GM23338 (cell line): ENCODE data around the gene PSORS1C1. TPM values are rescaled to one million over a fixed set of nuclear protein-coding genes. Genes with fewer than 3 reads are reported as not detected.

ENCODE experiments used
- ATAC-seq: fragments of 200-7000 bp; cut with Tn5 transposase; 3 replicates; pipeline ENCODE4 v1.9.1; 2020
- DNase-seq: peaks from one replicate; pipeline ENCODE4 v3.0.0-alpha.2; 2015; ENCODE audit warnings: low spot score
- H2AFZ ChIP-seq: fragments of 200-600 bp; sonication (generic); 2 replicates; pipeline ENCODE4 v1.8.0; 2016; ENCODE audit warnings: antibody characterized with exemption, mild to moderate bottlenecking, moderate library complexity
- H3F3A ChIP-seq: fragments of 200-600 bp; sonication (generic); replicated peaks from 2 replicates; pipeline ENCODE4 v1.8.0; 2017; ENCODE audit warnings: antibody characterized with exemption, mixed run types, low read depth
- H3K27ac ChIP-seq: fragments of 200-600 bp; sonication (generic); 2 replicates; pipeline ENCODE4 v1.6.1; 2016; ENCODE audit warnings: low read depth
- H3K27me3 ChIP-seq: fragments of 200-600 bp; sonication (generic); 2 replicates; pipeline ENCODE4 v1.8.0; 2016; ENCODE audit warnings: mild to moderate bottlenecking, mixed run types, moderate library complexity; ENCODE audit not compliant: insufficient read depth
- H3K36me3 ChIP-seq: fragments of 200-600 bp; sonication (generic); 2 replicates; pipeline ENCODE4 v1.8.0; 2016; ENCODE audit warnings: mild to moderate bottlenecking; ENCODE audit not compliant: insufficient read depth
- H3K4me1 ChIP-seq: fragments of 200-600 bp; sonication (generic); 2 replicates; pipeline ENCODE4 v1.8.0; 2016; ENCODE audit warnings: mild to moderate bottlenecking, moderate library complexity; ENCODE audit not compliant: insufficient read depth
- H3K4me2 ChIP-seq: fragments of 200-600 bp; sonication (generic); 2 replicates; pipeline ENCODE4 v1.7.1; 2017; ENCODE audit warnings: mixed run types
- H3K4me3 ChIP-seq: fragments of 200-600 bp; sonication (generic); 2 replicates; pipeline ENCODE4 v1.6.1; 2016; ENCODE audit warnings: mixed run types
- H3K79me2 ChIP-seq: fragments of 200-600 bp; sonication (generic); replicated peaks from 2 replicates; pipeline ENCODE4 v1.8.0; 2017; ENCODE audit warnings: mild to moderate bottlenecking; ENCODE audit not compliant: insufficient read depth
- H3K9me2 ChIP-seq: fragments of 200-600 bp; sonication (generic); 2 replicates; pipeline ENCODE4 v1.8.0; 2017; ENCODE audit not compliant: insufficient read depth
- H4K20me1 ChIP-seq: fragments of 200-600 bp; sonication (generic); replicated peaks from 2 replicates; pipeline ENCODE4 v1.8.0; 2017; ENCODE audit warnings: mild to moderate bottlenecking; ENCODE audit not compliant: insufficient read depth
- H3K27ac Mint-ChIP-seq: 2 replicates; pipeline ENCODE4 v1.8.0; 2020; ENCODE audit warnings: inconsistent platforms, mild to moderate bottlenecking, moderate library complexity, mixed read lengths
- H3K27me3 Mint-ChIP-seq: 3 replicates; pipeline ENCODE4 v1.8.0; 2022; ENCODE audit warnings: low read depth, mild to moderate bottlenecking, moderate library complexity, mixed read lengths, inconsistent platforms; ENCODE audit not compliant: insufficient read depth, poor library complexity
- H3K36me3 Mint-ChIP-seq: 3 replicates; pipeline ENCODE4 v1.8.0; 2021; ENCODE audit warnings: low read depth, mild to moderate bottlenecking, inconsistent platforms, moderate library complexity, mixed read lengths
- H3K4me1 Mint-ChIP-seq: 3 replicates; pipeline ENCODE4 v1.8.0; 2020; ENCODE audit warnings: mild to moderate bottlenecking, inconsistent platforms, mixed read lengths
- H3K4me3 Mint-ChIP-seq: 3 replicates; pipeline ENCODE4 v1.8.0; 2021; ENCODE audit warnings: moderate library complexity, mild to moderate bottlenecking, inconsistent platforms, mixed read lengths
- H3K9me3 Mint-ChIP-seq: 3 replicates; pipeline ENCODE4 v1.8.0; 2020; ENCODE audit warnings: moderate library complexity, mild to moderate bottlenecking, inconsistent platforms, mixed read lengths
- CREB1 ChIP-seq: fragments of 250-450 bp; sonication (Bioruptor Pico); IDR thresholded peaks from 2 replicates; pipeline ENCODE4 v1.5.0; 2020; ENCODE audit warnings: low read depth, mild to moderate bottlenecking, moderate library complexity
- EZH2phosphoT487 ChIP-seq: fragments of 200-600 bp; sonication (generic); IDR thresholded peaks from one replicate; pipeline ENCODE4 v1.8.1; 2018; ENCODE audit warnings: antibody characterized with exemption; ENCODE audit not compliant: unreplicated experiment
- NANOG ChIP-seq: IDR thresholded peaks from 2 replicates; pipeline ENCODE4 v1.6.1; 2016; ENCODE audit warnings: antibody characterized with exemption, borderline replicate concordance
- POLR2AphosphoS5 ChIP-seq: IDR thresholded peaks from 2 replicates; pipeline ENCODE4 v1.6.1; 2016; ENCODE audit warnings: antibody characterized with exemption, low read depth
- STAT1 ChIP-seq: IDR thresholded peaks from one replicate; pipeline ENCODE4 v1.6.1; 2016; ENCODE audit warnings: antibody characterized with exemption; ENCODE audit not compliant: unreplicated experiment
- ZNF114 ChIP-seq: fragments of 250-450 bp; sonication (Bioruptor Pico); IDR thresholded peaks from 2 replicates; pipeline ENCODE4 v1.5.0; 2020; ENCODE audit warnings: mild to moderate bottlenecking, moderate library complexity
- ZNF331 ChIP-seq: fragments of 250-450 bp; sonication (Bioruptor Pico); IDR thresholded peaks from 2 replicates; pipeline ENCODE4 v1.5.0; 2020; ENCODE audit warnings: low read depth, mild to moderate bottlenecking, moderate library complexity
- polyA plus RNA-seq: library from polyadenylated mRNA; unstranded; fragments of >200 nt; fragmentation: Nextera tagmentation; extraction: Ambion mirVana; gene quantifications from 2 replicates; pipeline ENCODE4 v1.2.1, GENCODE V29; 2016
- total RNA-seq: library from RNA; depleted of rRNA; stranded (reverse); fragments of >200 nt; shearing (Covaris generic); gene quantifications from 2 replicates; pipeline ENCODE4 v1.2.3, GENCODE V29; 2014
- TF ChIP-seq, protein P1 (sequence below): fragments of 250-450 bp; sonication (Bioruptor Pico); IDR thresholded peaks from 2 replicates; pipeline ENCODE4 v1.5.0; 2020; ENCODE audit warnings: mild to moderate bottlenecking, moderate library complexity
- TF ChIP-seq, protein P2 (sequence below): IDR thresholded peaks from one replicate; pipeline ENCODE4 v1.6.1; 2018; ENCODE audit warnings: antibody characterized with exemption; ENCODE audit not compliant: unreplicated experiment
- TF ChIP-seq, protein P3 (sequence below), 2 experiments: fragments of 200-600 bp in 1 of 2; sonication (generic) in 1 of 2; conservative IDR thresholded peaks; 2 replicates each; pipeline versions ENCODE4 v1.5.1 to v1.6.1; 2016 to 2017; ENCODE audit warnings: antibody characterized with exemption in 2 of 2, low read depth in 2 of 2, mild to moderate bottlenecking in 2 of 2, moderate library complexity in 1 of 2

PSORS1C1 gene
- total and polyA plus RNA-seq, 2 experiments from 2014 or later, result not detected

DNA sequence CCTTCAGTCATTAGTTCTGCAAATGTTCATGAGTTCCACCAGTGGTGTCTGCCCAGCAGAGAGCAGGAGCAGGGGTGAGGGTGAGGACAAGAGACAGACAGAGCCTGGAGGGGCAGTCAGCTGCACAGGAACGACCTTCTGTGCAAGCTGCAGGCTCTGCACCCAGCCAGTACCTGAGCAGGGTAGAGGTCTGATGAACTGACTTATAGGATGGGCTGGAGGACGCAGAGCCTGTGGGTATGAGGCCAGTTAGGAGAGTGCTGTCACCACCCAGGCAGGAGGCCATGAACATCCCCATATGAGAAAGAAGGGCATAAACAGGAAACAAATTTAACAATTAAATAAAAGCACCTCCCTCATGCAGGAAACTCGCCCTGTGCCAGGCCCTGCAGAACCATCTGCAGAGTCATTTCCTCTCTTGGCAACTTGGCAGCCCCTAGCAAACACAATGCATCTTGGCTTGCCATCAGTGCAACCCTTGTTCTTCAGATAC lies 20.2 kb upstream of the PSORS1C1 start:
- H3K9me2 ChIP-seq, result 0 out of 2 replicates have a peak, but pooled peaks cover 3% of the 10 kb centered on the region
- H4K20me1 ChIP-seq, result no peaks in the 10 kb centered on the region

More for the DNA sequence above, 20.2 kb upstream of the PSORS1C1 start:
- Histone ChIP-seq H3K27ac (no peak overlapping the region), H3K4me1 (peaks cover 16% of the 10 kb centered on the region), H3F3A (no peaks in the 10 kb centered on the region), H3K4me3 (no peak overlapping the region), H3K79me2 (no peaks in the 10 kb centered on the region), H3K36me3 (no peaks in the 10 kb centered on the region), H2AFZ (peak overlapping the region; percentile 83), H3K4me2 (no peak overlapping the region), H3K27me3 (no peaks in the 10 kb centered on the region)
- Mint-ChIP-seq H3K4me3 (no peak overlapping the region), H3K4me1 (peaks cover 16% of the 10 kb centered on the region), H3K9me3 (no peaks in the 10 kb centered on the region), H3K27ac (no peak overlapping the region), H3K27me3 (no peaks in the 10 kb centered on the region), H3K36me3 (no peaks in the 10 kb centered on the region)
- ATAC-seq (peak; percentile 41; the same call in 2 of the 3 replicates), DNase-seq (no peak)
- no peak for TF ChIP-seq EZH2phosphoT487
- no peak for TF ChIP-seq NANOG
- TF ChIP-seq STAT1, result no peak
- TF ChIP-seq, protein P1, sequence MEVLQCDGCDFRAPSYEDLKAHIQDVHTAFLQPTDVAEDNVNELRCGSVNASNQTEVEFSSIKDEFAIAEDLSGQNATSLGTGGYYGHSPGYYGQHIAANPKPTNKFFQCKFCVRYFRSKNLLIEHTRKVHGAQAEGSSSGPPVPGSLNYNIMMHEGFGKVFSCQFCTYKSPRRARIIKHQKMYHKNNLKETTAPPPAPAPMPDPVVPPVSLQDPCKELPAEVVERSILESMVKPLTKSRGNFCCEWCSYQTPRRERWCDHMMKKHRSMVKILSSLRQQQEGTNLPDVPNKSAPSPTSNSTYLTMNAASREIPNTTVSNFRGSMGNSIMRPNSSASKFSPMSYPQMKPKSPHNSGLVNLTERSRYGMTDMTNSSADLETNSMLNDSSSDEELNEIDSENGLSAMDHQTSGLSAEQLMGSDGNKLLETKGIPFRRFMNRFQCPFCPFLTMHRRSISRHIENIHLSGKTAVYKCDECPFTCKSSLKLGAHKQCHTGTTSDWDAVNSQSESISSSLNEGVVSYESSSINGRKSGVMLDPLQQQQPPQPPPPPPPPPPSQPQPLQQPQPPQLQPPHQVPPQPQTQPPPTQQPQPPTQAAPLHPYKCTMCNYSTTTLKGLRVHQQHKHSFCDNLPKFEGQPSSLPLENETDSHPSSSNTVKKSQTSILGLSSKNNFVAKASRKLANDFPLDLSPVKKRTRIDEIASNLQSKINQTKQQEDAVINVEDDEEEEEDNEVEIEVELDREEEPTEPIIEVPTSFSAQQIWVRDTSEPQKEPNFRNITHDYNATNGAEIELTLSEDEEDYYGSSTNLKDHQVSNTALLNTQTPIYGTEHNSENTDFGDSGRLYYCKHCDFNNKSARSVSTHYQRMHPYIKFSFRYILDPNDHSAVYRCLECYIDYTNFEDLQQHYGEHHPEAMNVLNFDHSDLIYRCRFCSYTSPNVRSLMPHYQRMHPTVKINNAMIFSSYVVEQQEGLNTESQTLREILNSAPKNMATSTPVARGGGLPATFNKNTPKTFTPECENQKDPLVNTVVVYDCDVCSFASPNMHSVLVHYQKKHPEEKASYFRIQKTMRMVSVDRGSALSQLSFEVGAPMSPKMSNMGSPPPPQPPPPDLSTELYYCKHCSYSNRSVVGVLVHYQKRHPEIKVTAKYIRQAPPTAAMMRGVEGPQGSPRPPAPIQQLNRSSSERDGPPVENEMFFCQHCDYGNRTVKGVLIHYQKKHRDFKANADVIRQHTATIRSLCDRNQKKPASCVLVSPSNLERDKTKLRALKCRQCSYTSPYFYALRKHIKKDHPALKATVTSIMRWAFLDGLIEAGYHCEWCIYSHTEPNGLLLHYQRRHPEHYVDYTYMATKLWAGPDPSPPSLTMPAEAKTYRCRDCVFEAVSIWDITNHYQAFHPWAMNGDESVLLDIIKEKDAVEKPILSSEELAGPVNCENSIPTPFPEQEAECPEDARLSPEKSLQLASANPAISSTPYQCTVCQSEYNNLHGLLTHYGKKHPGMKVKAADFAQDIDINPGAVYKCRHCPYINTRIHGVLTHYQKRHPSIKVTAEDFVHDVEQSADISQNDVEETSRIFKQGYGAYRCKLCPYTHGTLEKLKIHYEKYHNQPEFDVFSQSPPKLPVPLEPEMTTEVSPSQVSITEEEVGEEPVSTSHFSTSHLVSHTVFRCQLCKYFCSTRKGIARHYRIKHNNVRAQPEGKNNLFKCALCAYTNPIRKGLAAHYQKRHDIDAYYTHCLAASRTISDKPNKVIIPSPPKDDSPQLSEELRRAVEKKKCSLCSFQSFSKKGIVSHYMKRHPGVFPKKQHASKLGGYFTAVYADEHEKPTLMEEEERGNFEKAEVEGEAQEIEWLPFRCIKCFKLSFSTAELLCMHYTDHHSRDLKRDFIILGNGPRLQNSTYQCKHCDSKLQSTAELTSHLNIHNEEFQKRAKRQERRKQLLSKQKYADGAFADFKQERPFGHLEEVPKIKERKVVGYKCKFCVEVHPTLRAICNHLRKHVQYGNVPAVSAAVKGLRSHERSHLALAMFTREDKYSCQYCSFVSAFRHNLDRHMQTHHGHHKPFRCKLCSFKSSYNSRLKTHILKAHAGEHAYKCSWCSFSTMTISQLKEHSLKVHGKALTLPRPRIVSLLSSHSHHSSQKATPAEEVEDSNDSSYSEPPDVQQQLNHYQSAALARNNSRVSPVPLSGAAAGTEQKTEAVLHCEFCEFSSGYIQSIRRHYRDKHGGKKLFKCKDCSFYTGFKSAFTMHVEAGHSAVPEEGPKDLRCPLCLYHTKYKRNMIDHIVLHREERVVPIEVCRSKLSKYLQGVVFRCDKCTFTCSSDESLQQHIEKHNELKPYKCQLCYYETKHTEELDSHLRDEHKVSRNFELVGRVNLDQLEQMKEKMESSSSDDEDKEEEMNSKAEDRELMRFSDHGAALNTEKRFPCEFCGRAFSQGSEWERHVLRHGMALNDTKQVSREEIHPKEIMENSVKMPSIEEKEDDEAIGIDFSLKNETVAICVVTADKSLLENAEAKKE (CRISPR knock-in tag), result no peak
- TF ChIP-seq CREB1, result no peak
- TF ChIP-seq ZNF331 (CRISPR knock-in tag), result no peak
- TF ChIP-seq ZNF114 (CRISPR knock-in tag), result no peak
- no peak for TF ChIP-seq POLR2AphosphoS5
- TF ChIP-seq, protein P2, sequence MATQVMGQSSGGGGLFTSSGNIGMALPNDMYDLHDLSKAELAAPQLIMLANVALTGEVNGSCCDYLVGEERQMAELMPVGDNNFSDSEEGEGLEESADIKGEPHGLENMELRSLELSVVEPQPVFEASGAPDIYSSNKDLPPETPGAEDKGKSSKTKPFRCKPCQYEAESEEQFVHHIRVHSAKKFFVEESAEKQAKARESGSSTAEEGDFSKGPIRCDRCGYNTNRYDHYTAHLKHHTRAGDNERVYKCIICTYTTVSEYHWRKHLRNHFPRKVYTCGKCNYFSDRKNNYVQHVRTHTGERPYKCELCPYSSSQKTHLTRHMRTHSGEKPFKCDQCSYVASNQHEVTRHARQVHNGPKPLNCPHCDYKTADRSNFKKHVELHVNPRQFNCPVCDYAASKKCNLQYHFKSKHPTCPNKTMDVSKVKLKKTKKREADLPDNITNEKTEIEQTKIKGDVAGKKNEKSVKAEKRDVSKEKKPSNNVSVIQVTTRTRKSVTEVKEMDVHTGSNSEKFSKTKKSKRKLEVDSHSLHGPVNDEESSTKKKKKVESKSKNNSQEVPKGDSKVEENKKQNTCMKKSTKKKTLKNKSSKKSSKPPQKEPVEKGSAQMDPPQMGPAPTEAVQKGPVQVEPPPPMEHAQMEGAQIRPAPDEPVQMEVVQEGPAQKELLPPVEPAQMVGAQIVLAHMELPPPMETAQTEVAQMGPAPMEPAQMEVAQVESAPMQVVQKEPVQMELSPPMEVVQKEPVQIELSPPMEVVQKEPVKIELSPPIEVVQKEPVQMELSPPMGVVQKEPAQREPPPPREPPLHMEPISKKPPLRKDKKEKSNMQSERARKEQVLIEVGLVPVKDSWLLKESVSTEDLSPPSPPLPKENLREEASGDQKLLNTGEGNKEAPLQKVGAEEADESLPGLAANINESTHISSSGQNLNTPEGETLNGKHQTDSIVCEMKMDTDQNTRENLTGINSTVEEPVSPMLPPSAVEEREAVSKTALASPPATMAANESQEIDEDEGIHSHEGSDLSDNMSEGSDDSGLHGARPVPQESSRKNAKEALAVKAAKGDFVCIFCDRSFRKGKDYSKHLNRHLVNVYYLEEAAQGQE, result no peak
- TF ChIP-seq, protein P3, sequence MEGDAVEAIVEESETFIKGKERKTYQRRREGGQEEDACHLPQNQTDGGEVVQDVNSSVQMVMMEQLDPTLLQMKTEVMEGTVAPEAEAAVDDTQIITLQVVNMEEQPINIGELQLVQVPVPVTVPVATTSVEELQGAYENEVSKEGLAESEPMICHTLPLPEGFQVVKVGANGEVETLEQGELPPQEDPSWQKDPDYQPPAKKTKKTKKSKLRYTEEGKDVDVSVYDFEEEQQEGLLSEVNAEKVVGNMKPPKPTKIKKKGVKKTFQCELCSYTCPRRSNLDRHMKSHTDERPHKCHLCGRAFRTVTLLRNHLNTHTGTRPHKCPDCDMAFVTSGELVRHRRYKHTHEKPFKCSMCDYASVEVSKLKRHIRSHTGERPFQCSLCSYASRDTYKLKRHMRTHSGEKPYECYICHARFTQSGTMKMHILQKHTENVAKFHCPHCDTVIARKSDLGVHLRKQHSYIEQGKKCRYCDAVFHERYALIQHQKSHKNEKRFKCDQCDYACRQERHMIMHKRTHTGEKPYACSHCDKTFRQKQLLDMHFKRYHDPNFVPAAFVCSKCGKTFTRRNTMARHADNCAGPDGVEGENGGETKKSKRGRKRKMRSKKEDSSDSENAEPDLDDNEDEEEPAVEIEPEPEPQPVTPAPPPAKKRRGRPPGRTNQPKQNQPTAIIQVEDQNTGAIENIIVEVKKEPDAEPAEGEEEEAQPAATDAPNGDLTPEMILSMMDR (conservative IDR thresholded peaks at IDR 0.05; ENCODE audit: low read depth in 2 of 2), result no peak
